ENCODE results near the gene CHRNE.

- TF ChIP-seq POLR2A (IDR thresholded peaks at IDR 0.05) = no peak
- TF ChIP-seq CTCF (IDR thresholded peaks at IDR 0.05) = no peak
Measured at GRCh38 chr17:4945944-4946280, 43.0 kb upstream of the CHRNE start.
